ENCODE measurements around the gene VEGFA. TPM values are rescaled to one million over a fixed set of nuclear protein-coding genes. Genes with fewer than 3 reads are reported as not detected.

The VEGFA gene
- total RNA-seq, 4 donors from 2014 or later: 510 to 1,437 (median 630) TPM

DNA sequence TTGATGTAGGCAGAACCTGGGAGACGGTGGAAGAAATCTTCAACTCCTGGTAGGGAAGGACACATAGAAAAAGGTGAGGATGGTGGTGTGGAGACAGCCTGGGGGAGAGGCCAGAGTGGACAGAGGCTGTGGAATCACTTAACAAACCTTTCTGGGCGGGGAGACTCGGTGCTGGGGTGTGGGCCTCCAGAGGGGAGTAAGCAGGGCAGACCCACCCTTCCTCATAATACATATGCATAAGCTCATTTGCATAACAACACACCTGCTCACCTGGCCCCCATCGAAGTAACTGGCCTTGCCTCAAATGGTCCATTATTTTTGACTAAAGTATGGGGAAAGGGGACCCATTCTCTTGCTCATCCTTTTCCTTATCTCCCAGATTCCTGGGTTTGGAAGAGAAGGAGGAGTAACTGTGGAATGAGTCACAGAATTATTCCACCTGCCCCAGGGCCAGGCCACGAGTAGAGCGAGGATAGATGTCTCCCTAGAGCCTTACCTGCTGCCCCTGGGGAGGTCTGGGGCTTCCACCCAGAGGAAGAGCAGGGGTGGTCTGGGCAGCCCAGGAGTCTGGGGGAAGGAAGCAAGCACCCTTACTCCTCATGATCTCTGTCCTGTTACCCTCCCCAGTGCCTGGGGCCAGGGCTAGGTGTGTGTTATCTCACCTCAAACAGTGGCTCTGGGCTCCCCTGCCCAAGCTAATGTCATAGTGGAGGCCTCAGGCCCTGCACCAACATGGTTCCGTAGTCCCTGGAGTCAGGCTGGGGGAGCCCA is 10.7 kb upstream of the VEGFA start:
- no peak for DNase-seq
- Histone ChIP-seq H3K9me3 (no peaks in the 10 kb centered on the region), H3K36me3 (no peaks in the 10 kb centered on the region), H3K4me1 (peaks cover 4 to 13% of the 10 kb centered on the region in 2 donors), H3K4me3 (replicated peaks in 1 of 3) (no peak overlapping the region), H3K27me3 (no peaks in the 10 kb centered on the region), H3K27ac (no peak overlapping the region)
- WGBS, 2 donors: 67 to 75% methylated on average over 7 of the region's 7 CpGs
- TF ChIP-seq, protein P1, sequence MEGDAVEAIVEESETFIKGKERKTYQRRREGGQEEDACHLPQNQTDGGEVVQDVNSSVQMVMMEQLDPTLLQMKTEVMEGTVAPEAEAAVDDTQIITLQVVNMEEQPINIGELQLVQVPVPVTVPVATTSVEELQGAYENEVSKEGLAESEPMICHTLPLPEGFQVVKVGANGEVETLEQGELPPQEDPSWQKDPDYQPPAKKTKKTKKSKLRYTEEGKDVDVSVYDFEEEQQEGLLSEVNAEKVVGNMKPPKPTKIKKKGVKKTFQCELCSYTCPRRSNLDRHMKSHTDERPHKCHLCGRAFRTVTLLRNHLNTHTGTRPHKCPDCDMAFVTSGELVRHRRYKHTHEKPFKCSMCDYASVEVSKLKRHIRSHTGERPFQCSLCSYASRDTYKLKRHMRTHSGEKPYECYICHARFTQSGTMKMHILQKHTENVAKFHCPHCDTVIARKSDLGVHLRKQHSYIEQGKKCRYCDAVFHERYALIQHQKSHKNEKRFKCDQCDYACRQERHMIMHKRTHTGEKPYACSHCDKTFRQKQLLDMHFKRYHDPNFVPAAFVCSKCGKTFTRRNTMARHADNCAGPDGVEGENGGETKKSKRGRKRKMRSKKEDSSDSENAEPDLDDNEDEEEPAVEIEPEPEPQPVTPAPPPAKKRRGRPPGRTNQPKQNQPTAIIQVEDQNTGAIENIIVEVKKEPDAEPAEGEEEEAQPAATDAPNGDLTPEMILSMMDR (IDR thresholded peaks at IDR 0.05): no peak
- no peak for TF ChIP-seq POLR2A (IDR thresholded peaks at IDR 0.05)
- intact Hi-C loops (cut with DNase I): loop anchor here (5.0 kb wide), 1 partner anchor 47 kb away; no protein-coding TSS in a partner anchor

DNA sequence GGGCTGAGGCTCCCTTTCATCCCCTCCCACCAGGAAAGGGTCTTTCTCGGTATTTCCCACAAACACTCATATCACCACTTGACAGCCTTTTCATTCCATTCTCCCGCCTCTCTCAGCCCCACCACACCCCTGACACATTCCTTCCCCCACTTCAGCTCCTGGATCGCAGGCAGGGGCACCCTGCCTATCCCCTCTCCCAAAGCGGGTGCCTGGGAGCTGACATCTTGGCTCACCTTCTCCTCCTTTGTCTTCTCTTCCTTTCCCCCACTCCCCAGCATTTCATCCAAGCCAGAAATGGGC is 10.2 kb upstream of the VEGFA start:
- WGBS, 2 donors: 54 to 65% methylated on average over 4 of the region's 4 CpGs
- TF ChIP-seq POLR2A (IDR thresholded peaks at IDR 0.05): no peak
- TF ChIP-seq, protein P1 (IDR thresholded peaks at IDR 0.05): no peak
- H3K27ac ChIP-seq: no peak overlapping the region
- H3K4me1 ChIP-seq: peaks cover 4 to 13% of the 10 kb centered on the region in 2 donors
- no peaks in the 10 kb centered on the region for H3K27me3 ChIP-seq
- no peaks in the 10 kb centered on the region for H3K9me3 ChIP-seq
- intact Hi-C loops (cut with DNase I): loop anchor here (5.0 kb wide), 1 partner anchor 48 kb away; no protein-coding TSS in a partner anchor
- no peaks in the 10 kb centered on the region for H3K36me3 ChIP-seq
- no peak for DNase-seq
- no peak overlapping the region for H3K4me3 ChIP-seq (replicated peaks in 1 of 3)

DNA sequence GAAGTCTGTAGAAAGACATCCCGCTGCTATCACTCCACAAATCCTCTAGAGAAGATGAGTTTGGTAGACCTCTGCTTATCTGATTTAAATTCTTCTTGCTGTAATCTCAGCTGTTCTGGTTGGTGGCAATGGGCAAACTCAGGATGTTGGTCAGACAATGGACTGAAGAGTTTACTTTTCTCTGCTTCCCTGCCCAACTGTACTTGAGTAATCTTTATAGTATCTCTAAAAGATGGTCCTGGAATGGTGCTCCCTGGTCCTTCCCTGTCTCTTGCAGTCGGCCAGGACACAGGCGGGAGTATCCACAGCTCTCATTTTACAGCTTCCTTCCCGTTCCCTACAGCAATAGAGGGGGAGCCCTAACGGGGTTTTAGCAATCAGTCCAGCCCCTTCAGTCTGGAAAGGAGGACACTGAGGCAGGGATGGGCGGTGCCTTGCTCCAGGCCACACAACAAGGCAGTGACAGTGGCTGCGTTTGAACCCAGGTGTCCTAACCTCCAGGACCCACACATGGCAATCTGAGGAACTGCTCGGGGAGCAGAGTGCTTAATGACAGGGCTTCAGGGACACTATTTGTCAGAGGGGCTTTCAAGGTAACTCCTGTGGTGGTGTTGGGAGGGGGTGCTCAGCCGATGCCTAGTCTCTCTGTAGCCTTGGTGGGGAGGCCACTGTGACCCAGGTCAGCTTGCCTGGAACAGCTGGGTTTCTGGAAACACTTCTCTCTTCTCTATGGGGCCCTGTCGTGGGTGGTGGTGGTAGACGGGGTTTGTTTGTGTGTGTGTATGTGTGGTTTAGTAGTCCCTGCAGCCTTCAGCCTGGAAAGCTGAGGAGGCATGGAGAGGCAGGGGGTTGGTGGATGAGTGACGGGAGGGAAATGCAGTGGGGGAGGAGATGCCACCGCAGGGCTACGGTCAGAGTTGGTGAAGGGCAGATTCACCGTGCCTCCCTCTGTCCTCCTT is 9.5 kb upstream of the VEGFA start:
- H3K36me3 ChIP-seq: no peaks in the 10 kb centered on the region
- H3K27ac ChIP-seq: no peak overlapping the region
- TF ChIP-seq, protein P1 (IDR thresholded peaks at IDR 0.05): no peak
- no peak for TF ChIP-seq POLR2A (IDR thresholded peaks at IDR 0.05)
- no peak for DNase-seq
- H3K9me3 ChIP-seq: no peaks in the 10 kb centered on the region
- 75 to 78% methylated on average over 14 to 15 of the region's 15 CpGs for WGBS, 2 donors
- intact Hi-C loops (cut with DNase I): no loop called here
- no peak overlapping the region for H3K4me3 ChIP-seq (replicated peaks in 1 of 3)
- no peaks in the 10 kb centered on the region for H3K27me3 ChIP-seq
- peaks cover 4 to 13% of the 10 kb centered on the region in 2 donors for H3K4me1 ChIP-seq

DNA sequence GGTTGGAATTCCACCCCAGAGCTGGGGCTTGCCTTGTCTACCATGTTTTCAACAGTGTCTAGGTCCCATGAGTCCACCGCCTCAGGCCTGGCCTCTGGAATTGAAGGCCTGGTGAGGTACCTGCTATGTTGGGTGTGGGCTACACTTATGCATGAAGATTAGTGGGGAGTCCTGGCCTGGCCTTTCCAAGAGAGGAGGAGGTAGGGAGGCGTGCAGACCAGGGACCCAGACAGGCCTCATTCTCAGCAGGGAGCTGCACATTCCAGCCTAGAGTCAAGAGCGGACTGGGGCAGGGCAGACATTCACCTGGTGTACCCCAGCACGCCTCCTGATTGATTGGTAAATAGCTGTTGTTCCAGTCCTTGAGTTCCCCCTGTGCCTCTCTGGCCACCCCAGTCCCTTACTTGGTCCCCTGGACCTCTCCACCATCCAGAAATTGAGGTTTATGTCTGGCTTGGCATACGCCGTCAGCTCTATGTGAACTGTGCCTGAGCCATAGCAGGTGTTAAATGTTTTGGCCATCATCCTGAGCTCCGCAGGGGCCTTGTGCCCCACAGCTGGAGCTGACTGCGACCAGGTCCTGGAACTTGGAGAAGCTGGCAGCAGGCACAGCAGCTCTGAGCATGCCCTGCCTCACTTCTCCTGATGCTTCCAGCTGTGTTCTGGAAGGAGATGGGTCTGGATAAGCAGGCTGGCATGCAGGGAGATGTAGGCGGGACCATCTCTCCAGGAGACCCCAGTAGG is 8.2 kb upstream of the VEGFA start:
- no peak for TF ChIP-seq POLR2A (IDR thresholded peaks at IDR 0.05)
- TF ChIP-seq, protein P1 (IDR thresholded peaks at IDR 0.05): no peak
- H3K4me1 ChIP-seq: peaks cover 4 to 13% of the 10 kb centered on the region in 2 donors

More for the DNA sequence above, 8.2 kb upstream of the VEGFA start:
- H3K36me3 ChIP-seq: no peaks in the 10 kb centered on the region
- H3K27me3 ChIP-seq: no peaks in the 10 kb centered on the region
- 94 to 98% methylated on average over 7 to 8 of the region's 9 CpGs for WGBS, 2 donors
- no peak overlapping the region for H3K4me3 ChIP-seq (replicated peaks in 1 of 3)
- H3K9me3 ChIP-seq: no peaks in the 10 kb centered on the region
- DNase-seq: no peak
- intact Hi-C loops (cut with DNase I): no loop called here
- H3K27ac ChIP-seq: no peak overlapping the region
